ENCODE data around the gene TTLL13.

Gene TTLL13

DNA sequence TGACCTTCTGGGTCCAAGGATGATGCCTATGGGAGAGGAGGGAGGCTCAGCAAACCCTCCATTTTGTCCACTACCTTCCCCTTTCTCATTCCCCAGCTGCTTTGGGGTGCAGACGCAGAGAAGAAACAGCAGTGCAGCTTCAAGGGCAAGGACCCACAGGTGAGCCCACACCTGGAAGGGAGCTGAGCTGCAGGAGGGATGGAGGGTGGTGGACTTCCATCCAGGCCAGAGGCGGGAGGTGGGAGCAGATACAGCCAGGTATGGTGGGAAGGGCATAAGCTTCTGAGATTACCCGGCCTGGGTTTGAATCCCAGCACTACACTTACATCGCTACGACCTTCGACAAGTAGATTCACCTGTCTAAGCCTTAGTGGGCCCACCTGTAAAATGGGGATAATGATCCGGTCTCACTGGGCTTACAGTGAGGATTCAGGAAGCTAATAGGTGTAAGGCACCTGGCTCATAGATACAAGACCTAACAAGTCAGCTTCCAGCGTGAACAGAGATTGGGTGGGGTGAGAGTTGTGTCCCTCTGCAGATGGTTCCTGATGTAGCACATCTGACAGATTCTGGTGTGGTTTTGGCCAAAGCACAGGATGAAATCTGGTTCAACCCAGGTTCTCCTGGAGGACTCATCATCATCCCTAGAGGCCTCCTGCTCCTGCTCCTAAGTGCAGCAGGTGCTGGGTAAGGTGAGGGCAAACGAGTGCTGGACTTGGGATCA is 31.5 kb upstream of the TTLL13 start:
- no peak for DNase-seq

DNA sequence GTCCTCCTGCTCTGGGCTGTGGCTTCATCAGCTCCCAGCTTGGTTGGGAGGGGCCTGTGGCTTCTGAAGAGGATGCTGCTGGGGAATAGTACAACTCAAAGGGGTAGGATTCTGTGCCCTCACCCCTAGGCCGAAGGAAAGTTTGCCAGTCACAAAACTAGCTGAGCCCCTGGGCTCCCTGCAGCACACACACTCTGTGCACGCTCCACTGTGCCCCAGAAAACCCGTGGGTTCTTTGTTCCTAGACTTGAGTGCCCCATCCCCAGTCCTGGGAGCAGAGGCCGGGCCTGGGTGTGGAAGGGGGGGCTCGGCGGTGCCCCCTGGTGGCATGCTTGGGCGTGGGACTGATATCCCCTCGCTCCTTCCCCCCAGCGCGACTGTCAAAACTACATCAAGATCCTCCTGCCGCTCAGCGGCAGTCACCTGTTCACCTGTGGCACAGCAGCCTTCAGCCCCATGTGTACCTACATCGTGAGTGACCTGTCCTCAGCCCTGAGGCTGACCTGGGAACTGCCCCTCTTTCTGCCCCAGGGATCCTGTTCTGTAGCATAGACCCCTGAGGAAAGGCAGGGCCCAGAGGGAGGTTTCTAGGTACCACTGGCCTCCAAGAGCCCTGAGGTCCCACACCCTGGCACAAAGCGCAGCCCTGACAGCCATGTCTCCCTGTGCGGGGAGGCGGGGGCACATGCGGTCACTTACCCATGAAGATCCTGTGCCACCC is 29.8 kb upstream of the TTLL13 start:
- peak; percentile 62 for DNase-seq

DNA sequence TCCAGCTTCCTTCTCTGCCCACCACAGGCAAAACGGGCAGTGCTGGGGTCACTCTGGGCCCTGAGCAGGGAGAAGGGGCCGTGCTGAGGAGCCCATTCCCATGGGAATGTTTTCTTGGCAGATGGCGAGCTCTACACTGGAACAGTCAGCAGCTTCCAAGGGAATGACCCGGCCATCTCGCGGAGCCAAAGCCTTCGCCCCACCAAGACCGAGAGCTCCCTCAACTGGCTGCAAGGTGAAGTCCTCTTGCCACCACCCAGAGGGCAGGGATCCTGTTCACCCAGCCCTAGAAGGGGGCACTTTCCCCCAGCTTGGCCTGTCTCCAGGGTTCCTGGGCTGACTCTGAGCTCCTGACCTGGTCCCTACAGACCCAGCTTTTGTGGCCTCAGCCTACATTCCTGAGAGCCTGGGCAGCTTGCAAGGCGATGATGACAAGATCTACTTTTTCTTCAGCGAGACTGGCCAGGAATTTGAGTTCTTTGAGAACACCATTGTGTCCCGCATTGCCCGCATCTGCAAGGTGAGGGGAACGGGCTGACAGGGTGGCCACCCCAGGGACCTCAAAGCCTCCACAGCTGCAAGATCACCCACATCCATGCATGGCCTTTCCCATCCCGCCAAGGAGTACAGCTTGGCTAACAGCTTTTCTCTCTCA is 28.0 kb upstream of the TTLL13 start:
- DNase-seq: peak; percentile 73

DNA sequence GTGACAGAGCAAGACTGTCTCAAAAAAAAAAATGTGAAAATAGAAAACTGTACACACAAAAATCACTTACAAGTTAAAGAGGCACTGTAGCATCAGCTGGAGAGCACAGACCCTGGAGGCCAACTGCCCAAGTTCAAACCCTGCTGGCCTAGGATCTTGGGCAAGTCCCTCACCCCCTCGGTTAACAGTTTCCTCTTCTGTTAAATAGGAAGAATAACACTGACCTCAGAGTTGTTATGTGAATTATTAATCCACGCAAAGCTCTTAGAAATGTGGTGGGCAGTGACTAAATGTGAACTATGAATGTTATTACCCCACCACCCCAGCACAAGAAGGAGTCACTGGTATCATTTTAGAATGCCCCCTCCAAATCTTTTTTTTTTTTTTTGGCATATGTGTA is 26.8 kb upstream of the TTLL13 start:
- DNase-seq: no peak

DNA sequence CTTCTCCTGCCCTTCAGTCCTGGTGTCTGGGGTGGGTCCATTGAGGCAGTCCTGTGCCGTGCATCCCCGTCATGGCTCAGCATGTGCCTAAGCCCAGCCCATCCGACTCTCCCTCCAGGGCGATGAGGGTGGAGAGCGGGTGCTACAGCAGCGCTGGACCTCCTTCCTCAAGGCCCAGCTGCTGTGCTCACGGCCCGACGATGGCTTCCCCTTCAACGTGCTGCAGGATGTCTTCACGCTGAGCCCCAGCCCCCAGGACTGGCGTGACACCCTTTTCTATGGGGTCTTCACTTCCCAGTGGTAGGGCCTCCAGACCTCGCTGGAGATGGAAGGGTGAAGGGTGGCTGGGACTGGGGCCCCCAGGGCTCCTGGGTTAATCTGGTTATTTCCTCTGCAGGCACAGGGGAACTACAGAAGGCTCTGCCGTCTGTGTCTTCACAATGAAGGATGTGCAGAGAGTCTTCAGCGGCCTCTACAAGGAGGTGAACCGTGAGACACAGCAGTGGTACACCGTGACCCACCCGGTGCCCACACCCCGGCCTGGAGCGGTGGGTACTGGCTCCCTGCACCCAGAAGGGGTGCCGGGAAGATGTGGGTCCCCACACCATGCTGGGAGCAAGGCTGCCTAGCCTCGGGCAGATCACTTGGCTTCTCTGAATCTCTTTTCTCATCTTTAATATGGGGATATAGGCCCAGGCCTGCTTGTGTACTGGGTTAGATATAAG is 25.8 kb upstream of the TTLL13 start:
- no peak for DNase-seq

DNA sequence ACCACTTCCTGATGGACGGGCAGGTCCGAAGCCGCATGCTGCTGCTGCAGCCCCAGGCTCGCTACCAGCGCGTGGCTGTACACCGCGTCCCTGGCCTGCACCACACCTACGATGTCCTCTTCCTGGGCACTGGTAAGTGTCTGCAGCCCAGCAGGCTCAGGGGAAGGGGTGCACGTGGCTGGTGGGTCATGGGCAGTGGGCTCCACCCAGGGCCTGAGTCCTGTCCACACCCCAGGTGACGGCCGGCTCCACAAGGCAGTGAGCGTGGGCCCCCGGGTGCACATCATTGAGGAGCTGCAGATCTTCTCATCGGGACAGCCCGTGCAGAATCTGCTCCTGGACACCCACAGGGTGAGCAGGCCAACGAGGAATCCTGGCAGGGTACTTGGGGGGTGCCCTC is 24.3 kb upstream of the TTLL13 start:
- no peak for DNase-seq

DNA sequence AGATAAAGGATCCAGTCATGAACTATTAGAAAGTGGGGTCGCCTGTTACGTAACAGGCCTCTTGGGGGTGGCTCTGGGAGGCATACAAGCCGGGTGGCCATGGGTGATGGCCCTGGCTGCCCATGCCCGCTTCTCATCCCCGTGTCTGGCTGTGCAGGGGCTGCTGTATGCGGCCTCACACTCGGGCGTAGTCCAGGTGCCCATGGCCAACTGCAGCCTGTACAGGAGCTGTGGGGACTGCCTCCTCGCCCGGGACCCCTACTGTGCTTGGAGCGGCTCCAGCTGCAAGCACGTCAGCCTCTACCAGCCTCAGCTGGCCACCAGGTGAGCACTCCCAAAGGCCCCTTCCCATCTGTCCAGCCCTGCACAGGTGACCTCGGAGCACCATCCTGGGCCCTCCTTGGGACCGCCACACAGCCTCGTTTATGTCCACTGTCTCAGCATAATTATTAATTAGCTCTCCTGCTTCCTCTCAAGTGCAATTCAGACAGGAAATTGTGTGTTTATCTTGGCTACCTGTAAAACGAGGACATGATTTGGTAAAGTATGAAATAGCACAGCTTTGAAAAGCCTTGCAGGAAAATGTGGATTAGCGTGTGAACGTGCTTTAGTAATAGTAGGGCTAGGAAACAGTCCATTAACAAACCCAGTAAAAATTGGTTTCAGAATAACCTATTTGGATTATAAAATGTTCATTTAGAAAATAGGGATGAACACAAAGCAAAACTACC is 23.7 kb upstream of the TTLL13 start:
- DNase-seq: no peak

DNA sequence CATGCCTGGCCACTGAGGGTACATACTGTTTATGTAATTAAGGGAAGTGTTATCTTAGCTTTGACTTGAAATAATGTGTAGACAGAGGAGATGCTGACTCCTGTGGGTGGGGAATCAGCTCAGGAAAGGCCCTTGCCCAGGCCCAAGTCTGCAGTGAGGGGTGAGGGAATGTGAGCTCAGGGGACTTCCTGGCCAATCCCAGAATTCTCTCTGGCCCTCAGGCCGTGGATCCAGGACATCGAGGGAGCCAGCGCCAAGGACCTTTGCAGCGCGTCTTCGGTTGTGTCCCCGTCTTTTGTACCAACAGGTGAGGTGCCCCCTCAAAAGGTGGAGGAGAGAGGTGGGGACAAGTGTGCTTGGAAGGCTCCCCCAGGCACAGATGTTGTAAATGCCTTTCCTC is 22.0 kb upstream of the TTLL13 start:
- DNase-seq: no peak

DNA sequence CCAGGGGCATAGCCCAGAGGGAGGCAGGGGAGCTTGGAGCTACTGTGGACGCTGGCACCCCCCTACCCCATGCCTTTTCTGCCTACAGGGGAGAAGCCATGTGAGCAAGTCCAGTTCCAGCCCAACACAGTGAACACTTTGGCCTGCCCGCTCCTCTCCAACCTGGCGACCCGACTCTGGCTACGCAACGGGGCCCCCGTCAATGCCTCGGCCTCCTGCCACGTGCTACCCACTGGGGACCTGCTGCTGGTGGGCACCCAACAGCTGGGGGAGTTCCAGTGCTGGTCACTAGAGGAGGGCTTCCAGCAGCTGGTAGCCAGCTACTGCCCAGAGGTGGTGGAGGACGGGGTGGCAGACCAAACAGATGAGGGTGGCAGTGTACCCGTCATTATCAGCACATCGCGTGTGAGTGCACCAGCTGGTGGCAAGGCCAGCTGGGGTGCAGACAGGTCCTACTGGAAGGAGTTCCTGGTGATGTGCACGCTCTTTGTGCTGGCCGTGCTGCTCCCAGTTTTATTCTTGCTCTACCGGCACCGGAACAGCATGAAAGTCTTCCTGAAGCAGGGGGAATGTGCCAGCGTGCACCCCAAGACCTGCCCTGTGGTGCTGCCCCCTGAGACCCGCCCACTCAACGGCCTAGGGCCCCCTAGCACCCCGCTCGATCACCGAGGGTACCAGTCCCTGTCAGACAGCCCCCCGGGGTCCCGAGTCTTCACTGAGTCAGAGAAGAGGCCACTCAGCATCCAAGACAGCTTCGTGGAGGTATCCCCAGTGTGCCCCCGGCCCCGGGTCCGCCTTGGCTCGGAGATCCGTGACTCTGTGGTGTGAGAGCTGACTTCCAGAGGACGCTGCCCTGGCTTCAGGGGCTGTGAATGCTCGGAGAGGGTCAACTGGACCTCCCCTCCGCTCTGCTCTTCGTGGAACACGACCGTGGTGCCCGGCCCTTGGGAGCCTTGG is 21.3 kb upstream of the TTLL13 start:
- no peak for DNase-seq

DNA sequence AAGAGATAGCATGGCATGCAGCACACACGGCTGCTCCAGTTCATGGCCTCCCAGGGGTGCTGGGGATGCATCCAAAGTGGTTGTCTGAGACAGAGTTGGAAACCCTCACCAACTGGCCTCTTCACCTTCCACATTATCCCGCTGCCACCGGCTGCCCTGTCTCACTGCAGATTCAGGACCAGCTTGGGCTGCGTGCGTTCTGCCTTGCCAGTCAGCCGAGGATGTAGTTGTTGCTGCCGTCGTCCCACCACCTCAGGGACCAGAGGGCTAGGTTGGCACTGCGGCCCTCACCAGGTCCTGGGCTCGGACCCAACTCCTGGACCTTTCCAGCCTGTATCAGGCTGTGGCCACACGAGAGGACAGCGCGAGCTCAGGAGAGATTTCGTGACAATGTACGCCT is 20.4 kb upstream of the TTLL13 start:
- no peak for DNase-seq

DNA sequence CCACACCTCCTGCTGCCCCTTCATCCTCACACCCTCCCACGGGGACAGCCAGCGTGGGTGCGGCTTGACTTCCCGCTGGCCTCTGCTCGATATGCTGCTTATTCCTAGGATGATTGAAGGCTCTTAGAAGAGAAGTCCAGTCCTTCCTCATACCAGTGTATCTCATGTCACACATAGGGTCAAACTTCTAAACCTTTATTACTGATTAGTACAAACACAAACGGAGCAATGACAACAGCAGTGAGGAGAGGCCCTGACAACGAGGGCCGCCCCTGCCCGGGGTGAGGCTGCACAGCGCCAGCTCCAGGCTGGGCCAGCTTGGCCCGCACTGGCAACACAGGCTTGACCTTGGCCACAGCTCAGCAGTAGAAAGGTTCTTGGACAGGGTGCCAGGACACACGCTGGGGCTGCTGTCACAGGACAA is 19.3 kb upstream of the TTLL13 start:
- DNase-seq: no peak

DNA sequence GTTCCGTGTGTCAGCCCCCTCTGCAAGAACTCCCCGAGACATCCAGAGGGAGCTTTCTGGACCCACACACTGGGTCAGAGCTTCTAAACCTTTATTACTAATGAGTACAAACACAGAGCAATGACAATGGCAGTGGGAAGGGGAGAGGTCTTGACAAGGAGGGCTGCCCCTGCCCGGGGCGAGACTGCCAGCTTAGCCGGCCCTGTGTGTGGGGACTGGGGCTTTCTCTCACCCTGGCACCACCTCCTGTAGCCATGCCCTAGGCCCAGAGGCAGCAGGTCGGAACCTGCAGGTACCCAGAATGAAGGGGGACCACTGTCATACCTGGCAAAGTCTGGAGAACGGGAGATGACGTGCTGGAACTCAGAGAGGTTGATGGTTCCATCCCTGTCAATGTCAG is 18.7 kb upstream of the TTLL13 start:
- DNase-seq: no peak

DNA sequence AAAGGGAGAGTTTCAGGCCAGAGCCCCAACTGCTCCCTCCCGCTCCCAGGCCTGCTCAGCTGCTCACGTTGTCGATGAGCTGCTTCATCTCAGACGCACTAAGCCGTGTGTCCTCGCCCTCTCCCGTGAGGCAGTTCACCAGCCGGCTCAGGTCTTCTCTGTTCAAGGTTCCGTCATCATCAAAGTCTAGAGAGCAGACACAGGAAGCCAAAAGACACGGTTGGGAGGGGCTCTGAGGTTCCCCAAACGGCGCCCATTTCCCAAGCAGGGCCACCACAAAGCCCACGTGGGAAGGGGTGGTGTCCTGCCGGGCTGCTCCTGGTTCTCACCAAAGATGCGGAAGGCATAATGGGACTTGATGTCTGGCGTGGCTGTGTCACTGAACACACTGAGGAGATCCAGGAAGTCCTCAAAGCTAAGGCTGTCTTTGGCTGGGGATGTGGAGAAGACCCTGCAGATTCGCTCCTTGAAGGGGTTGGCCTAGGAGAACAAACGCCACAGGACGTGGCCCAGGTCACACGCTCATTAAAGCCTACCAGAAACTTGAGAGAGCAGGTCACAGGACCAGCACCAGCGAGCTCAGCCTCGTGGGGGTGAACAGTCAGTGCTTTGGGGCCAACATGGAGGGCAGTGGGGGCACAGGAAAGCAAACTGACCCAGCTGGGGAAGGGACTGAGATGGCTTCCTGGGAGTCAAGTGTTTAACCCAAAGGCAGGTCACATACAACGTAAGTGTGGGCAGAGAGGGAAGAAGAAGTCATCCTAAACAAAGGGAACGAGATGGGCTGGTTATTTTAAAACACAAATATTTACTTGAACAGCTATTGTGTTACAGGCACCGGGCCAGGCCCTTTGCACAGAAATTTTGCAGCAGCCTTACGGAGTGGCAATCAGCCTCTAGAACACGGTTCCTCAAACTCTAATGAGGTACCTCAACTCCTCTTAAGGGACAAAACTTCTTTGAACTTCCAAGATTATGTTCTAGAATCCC is 18.0 kb upstream of the TTLL13 start:
- DNase-seq: no peak

DNA sequence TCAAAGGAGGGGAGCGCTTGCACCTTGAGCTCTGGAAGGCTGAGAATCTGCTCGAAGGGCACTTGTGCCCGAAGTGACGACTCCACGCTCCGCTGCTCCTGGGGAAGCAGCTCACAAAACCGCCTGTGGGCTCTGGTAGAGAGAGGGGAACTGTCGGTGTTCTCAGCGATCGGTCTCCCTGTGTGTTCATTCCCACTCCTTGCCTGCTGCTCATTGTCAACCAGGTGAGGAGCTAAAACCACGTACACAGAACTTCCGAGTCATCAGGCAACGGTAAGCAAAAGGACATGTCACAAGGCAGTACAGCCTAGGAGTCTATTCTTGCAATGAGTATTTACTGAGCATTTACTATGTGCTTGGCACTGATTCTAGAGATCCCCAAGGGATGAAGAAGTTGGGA is 17.2 kb upstream of the TTLL13 start:
- DNase-seq: no peak

DNA sequence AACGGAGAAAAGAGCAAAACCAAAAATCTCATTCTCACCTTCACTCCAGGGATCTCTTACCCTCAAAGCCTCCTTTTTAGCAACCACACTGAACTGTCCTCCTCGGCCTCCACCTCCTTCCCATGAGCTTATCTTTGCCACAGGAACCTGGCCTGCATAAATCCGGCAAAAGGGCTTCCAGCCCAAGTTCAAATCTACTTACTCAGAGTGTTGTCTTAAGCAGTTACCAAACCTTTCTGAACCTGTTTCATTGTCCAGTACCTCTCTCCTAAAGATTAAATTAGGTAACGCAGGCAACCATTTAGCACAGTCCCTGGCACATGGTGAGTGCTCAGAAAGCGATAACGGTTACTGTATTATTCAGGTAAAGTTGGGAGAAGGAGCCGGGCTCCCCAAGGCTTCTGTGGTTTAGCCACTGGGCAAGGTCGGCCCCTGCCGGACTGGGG is 16.4 kb upstream of the TTLL13 start:
- DNase-seq: no peak

DNA sequence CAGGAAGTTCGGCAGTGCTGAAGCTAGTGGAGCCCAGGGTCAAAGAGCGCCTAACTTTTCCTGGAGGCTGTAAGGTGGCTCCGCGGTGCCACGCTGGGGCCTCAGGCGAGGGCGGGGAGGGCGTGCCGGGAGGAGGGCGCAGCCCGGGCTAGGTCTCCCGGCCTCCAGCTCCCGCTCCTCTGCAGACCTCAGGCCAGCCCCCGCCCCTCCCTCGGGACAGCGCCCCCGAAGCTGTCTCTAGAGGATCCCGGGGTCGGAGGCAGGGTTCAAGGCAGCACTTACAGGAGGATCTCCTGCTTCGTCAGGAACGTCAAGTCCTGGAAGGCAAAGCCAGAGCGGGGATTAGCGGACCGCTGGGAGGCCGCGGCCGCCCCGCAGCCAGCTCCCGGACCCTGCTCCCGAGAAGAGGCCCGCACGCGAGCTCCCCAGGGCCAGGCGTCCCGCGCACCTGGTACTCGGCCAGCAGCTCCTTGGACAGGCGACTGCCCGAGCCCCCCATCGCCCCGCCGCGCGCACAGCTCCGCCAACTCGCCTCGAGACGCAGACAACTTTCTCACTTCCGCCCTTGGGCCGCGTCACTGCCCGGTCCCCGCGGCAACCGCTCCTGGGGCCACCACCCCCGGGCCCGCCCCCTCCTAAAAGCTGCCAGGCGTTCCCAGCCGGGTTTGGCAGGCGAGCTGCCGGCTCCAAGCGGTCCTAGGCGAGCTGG is 15.8 kb upstream of the TTLL13 start, which contains the start of gene CIB1:
CIB1 (minus strand) TSS at position 555 of the 709 bp plus-strand sequence; CDS start at position 499, 56 bp downstream.
- peak; percentile 60 for DNase-seq

DNA sequence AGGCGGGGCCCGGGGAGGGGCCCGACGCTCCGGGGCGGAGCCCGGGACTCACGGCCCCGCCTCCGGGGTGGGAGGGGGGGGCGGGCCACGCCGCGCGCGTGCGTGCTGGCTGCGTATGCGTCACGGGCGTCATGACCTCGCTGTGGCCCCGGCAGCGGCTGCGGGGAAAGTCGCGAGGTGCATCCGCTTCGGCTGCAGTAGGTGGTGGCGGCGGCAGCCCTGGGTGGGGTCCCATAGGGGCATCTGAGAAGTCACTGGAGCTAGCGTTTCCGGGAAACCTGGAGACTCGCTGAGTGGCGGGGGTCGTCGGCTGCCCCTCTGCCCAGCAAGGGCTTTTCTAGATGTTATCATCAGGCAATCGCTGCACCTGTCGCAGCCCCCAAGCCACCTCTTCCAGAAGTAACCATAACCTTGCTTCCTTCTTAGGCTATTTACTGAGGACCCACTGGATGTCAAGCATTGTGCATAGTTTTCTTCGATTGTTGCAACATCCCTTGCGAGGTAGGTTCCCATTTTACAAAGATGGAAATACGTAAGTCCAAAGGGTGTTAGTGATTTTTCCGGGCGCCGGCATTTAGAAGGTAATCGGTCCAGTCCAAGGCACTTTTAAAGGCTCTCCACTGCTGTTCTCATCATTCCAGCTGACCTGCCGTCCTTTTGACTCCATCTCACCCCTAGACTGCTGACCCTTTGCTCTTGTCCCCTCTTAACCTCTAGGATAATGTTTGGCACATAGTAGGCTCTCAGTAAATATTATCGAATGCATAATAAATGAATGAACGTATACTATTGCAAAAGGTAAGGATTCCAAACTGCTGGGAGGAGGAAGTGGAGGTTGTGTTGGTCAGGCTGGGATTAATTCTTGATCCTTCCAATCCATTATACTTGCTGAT is 15.0 kb upstream of the TTLL13 start, which contains the start of gene GDPGP1:
GDPGP1 (plus strand) TSS at position 114 of the 893 bp plus-strand sequence. CDS start 6,700 bp downstream, outside the sequence.
- peak; percentile 97 for DNase-seq

DNA sequence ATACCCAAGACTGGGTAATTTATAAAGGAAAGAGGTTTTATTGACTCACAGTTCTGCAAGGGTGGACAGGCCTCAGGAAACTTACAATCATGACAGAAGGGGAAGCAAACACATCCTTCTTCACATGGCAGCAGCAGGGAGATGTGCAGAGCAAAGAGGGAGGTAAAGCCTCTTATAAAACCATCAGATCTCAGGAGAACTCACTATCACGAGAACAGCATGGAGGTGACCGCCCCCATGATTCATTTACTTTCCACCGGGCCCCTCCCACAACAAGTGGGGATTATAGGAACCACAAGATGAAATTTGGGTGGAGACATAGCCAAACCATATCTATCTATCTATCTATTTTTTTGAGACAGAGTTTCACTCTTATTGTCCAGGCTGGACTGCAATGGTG is 10.0 kb upstream of the TTLL13 start:
- no peak for DNase-seq
